Islet precursor cell (in vitro differentiated cells): ENCODE measurements around the gene IL9.
A peak's percentile ranks its signal among the peaks of the same experiment; 100 is the strongest.

Experiments used
- DNase-seq: peaks from one replicate; pipeline ENCODE4 v3.0.0-alpha.2; 2018

IL9 gene

GRCh38 chr5:135895474-135896006 lies at the start of gene IL9:
Gene IL9 (minus strand): TSS chr5:135895841. CDS start chr5:135895816, 25 bp downstream.
- DNase-seq: no peak

GRCh38 chr5:135944967-135945560 lies 49.4 kb upstream of the IL9 start:
- DNase-seq: peak; percentile 62

- no peak for DNase-seq
Measured at GRCh38 chr5:135944564-135944963, 48.9 kb upstream of the IL9 start.

GRCh38 chr5:135942202-135942771 lies 46.6 kb upstream of the IL9 start:
- DNase-seq: no peak

GRCh38 chr5:135941711-135942110 lies 46.1 kb upstream of the IL9 start:
- no peak for DNase-seq

GRCh38 chr5:135937245-135937911 lies 41.7 kb upstream of the IL9 start:
- no peak for DNase-seq

- DNase-seq: no peak
Measured at GRCh38 chr5:135934939-135935338, 39.3 kb upstream of the IL9 start.

- DNase-seq: no peak
Measured at GRCh38 chr5:135930949-135931295, 35.3 kb upstream of the IL9 start.

GRCh38 chr5:135930029-135930948 lies 34.6 kb upstream of the IL9 start:
- DNase-seq: peak; percentile 84

- no peak for DNase-seq
Measured at GRCh38 chr5:135921388-135921787, 25.7 kb upstream of the IL9 start.

GRCh38 chr5:135920199-135920598 lies 24.6 kb upstream of the IL9 start:
- DNase-seq: no peak

- DNase-seq: no peak
Measured at GRCh38 chr5:135916638-135917263, 21.1 kb upstream of the IL9 start.

GRCh38 chr5:135915466-135916001 lies 19.9 kb upstream of the IL9 start:
- DNase-seq: no peak

GRCh38 chr5:135913713-135914626 lies 18.3 kb upstream of the IL9 start:
- DNase-seq: no peak

- no peak for DNase-seq
Measured at GRCh38 chr5:135905144-135905543, 9.5 kb upstream of the IL9 start.

GRCh38 chr5:135901633-135902032 lies 6.0 kb upstream of the IL9 start:
- no peak for DNase-seq

GRCh38 chr5:135900276-135900675 lies 4.6 kb upstream of the IL9 start:
- DNase-seq: no peak

GRCh38 chr5:135898651-135899050 lies 3.0 kb upstream of the IL9 start:
- DNase-seq: no peak

- DNase-seq: no peak
Measured at GRCh38 chr5:135894789-135895188, 852 bp downstream of the IL9 start.

- DNase-seq: no peak
Measured at GRCh38 chr5:135894276-135894675, 1.4 kb downstream of the IL9 start.

GRCh38 chr5:135891791-135892190 lies 3.9 kb downstream of the IL9 start:
- peak; percentile 84 for DNase-seq
